Thymus (tissue), 11 donors: ENCODE measurements around the gene FAM110A. TPM values are rescaled to one million over a fixed set of nuclear protein-coding genes. Genes with fewer than 3 reads are reported as not detected.
A peak's percentile ranks its signal among the peaks of the same experiment; 100 is the strongest.
"Not testable (repeated sequence)": the region's sequence is repeated elsewhere in the genome, so short reads cannot be mapped to it uniquely, and the experiment has no call there.

ENCODE experiments used
- DNase-seq, 9 donors: peaks; one replicate each; pipeline ENCODE4 v3.0.0-alpha.2; 2013; ENCODE audit warnings: low spot score in 9 of 9, low read depth in 6 of 9, missing footprints in 1 of 9
- H3K27ac ChIP-seq, 2 donors: one replicate each; pipeline ENCODE4 v1.5.1; 2013; ENCODE audit warnings: control low read depth in 1 of 2, low read depth in 1 of 2, low read length in 1 of 2, mild to moderate bottlenecking in 1 of 2, moderate library complexity in 1 of 2
- H3K27me3 ChIP-seq, 2 donors: one replicate each; pipeline ENCODE4 v1.5.1; 2013; ENCODE audit warnings: low read length in 1 of 2; ENCODE audit not compliant: control insufficient read depth in 2 of 2, insufficient read depth in 1 of 2
- H3K36me3 ChIP-seq, 2 donors: one replicate each; pipeline ENCODE4 v1.5.1; 2013; ENCODE audit warnings: low read length in 1 of 2, mild to moderate bottlenecking in 1 of 2, moderate library complexity in 1 of 2; ENCODE audit not compliant: control insufficient read depth in 2 of 2, insufficient read depth in 2 of 2
- H3K4me1 ChIP-seq, 2 donors: one replicate each; pipeline ENCODE4 v1.5.1; 2013; ENCODE audit warnings: low read length in 2 of 2; ENCODE audit not compliant: control insufficient read depth in 2 of 2, insufficient read depth in 2 of 2
- H3K4me3 ChIP-seq, 2 donors: one replicate each; pipeline ENCODE4 v1.5.1; 2013; ENCODE audit warnings: low read length in 2 of 2, control low read depth in 1 of 2, mild to moderate bottlenecking in 1 of 2
- H3K9me3 ChIP-seq, 2 donors: one replicate each; pipeline ENCODE4 v1.5.1; 2013; ENCODE audit warnings: low read length in 1 of 2, mild to moderate bottlenecking in 1 of 2; ENCODE audit not compliant: control insufficient read depth in 2 of 2, insufficient read depth in 1 of 2
- WGBS: extraction: QIAGEN DNeasy Blood & Tissue Kit; methylation state at CpG from one replicate; pipeline ENCODE4 v1.1.7; 2013; 5-methylcytosine and 5-hydroxymethylcytosine counted together
- polyA plus RNA-seq: library from polyadenylated mRNA; stranded (reverse); fragments of 200-250 nt; gene quantifications from one replicate; pipeline ENCODE4 v1.2.3, GENCODE V29; 2013
- total RNA-seq: library from RNA; stranded (reverse); fragments of 120-200 nt; gene quantifications from one replicate; pipeline ENCODE4 v1.2.4, GENCODE V29; 2013
- donor health status: healthy.

The FAM110A gene
- total and polyA plus RNA-seq, 2 donors = 7.2 to 15.2 TPM

GRCh38 chr20:844473-845225 is 11.1 kb downstream of the FAM110A start:
- Histone ChIP-seq H3K4me3 (peak overlapping the region; percentile 72 to 74), H3K9me3 (no peaks in the 10 kb centered on the region), H3K4me1 (peaks cover 40 to 56% of the 10 kb centered on the region in 2 donors), H3K27ac (peak overlapping the region; percentile 19 to 52), H3K36me3 (peaks cover 2 to 3% of the 10 kb centered on the region in 2 donors), H3K27me3 (peaks cover 26 to 42% of the 10 kb centered on the region in 2 donors)
- 10% methylated on average over 47 of the region's 47 CpGs for WGBS
- peak; percentile 82 to 96 (median 91) for DNase-seq

- peaks cover 0 to 3% of the 10 kb centered on the region in 2 donors for H3K36me3 ChIP-seq
- H3K27ac ChIP-seq = peak overlapping the region in 1 of 2 donors; percentile 86
- peak in 1 of 9 donors; percentile 44 for DNase-seq
- H3K27me3 ChIP-seq = peaks cover 23 to 36% of the 10 kb centered on the region in 2 donors
- 33% methylated on average over 50 of the region's 50 CpGs for WGBS
- no peaks in the 10 kb centered on the region for H3K9me3 ChIP-seq
- peaks cover 40 to 56% of the 10 kb centered on the region in 2 donors for H3K4me1 ChIP-seq
- H3K4me3 ChIP-seq = peak overlapping the region; percentile 72 to 74
These were observed 11.8 kb downstream of the FAM110A start for GRCh38 chr20:845226-845868.

- peak overlapping the region; percentile 72 to 74 for H3K4me3 ChIP-seq
- H3K36me3 ChIP-seq = peaks cover 0 to 3% of the 10 kb centered on the region in 2 donors
- DNase-seq = peak in 1 of 9 donors; percentile 46
- H3K27me3 ChIP-seq = peaks cover 17 to 27% of the 10 kb centered on the region in 2 donors
- peak overlapping the region; percentile 32 to 86 for H3K27ac ChIP-seq
- H3K4me1 ChIP-seq = peaks cover 40 to 55% of the 10 kb centered on the region in 2 donors
- H3K9me3 ChIP-seq = no peaks in the 10 kb centered on the region
- 47% methylated on average over 11 of the region's 11 CpGs for WGBS
These were observed 12.7 kb downstream of the FAM110A start for GRCh38 chr20:845941-846893.

- Histone ChIP-seq H3K4me1 (peaks cover 34 to 48% of the 10 kb centered on the region in 2 donors), H3K27me3 (peaks cover 10 to 21% of the 10 kb centered on the region in 2 donors), H3K27ac (peak overlapping the region; percentile 85 to 86), H3K9me3 (no peaks in the 10 kb centered on the region), H3K4me3 (peak overlapping the region; percentile 72 to 74), H3K36me3 (peaks cover 0 to 3% of the 10 kb centered on the region in 2 donors)
- 8% methylated on average over 7 of the region's 7 CpGs for WGBS
- DNase-seq = peak in 7 of 9 donors; percentile 46 to 86 (median 62)
These were observed 13.4 kb downstream of the FAM110A start for GRCh38 chr20:846894-847278.

- Histone ChIP-seq H3K9me3 (no peaks in the 10 kb centered on the region), H3K36me3 (peaks cover 0 to 3% of the 10 kb centered on the region in 2 donors), H3K4me1 (peaks cover 27 to 43% of the 10 kb centered on the region in 2 donors), H3K27ac (no peak overlapping the region), H3K27me3 (peaks cover 0 to 8% of the 10 kb centered on the region in 2 donors), H3K4me3 (no peak overlapping the region)
- WGBS = 98% methylated on average over 5 of the region's 5 CpGs
- DNase-seq = no peak
These were observed 14.7 kb downstream of the FAM110A start for GRCh38 chr20:848193-848592.

- H3K27me3 ChIP-seq, H3K4me3 ChIP-seq, DNase-seq, H3K27ac ChIP-seq, H3K36me3 ChIP-seq, H3K9me3 ChIP-seq: not testable (repeated sequence)
- WGBS = 98% methylated on average over 8 of the region's 8 CpGs
- peaks cover 27 to 41% of the 10 kb centered on the region in 2 donors for H3K4me1 ChIP-seq
These were observed 15.2 kb downstream of the FAM110A start for GRCh38 chr20:848731-849130.

- DNase-seq = no peak
- H3K36me3 ChIP-seq = no peaks in the 10 kb centered on the region
- 96% methylated on average over 4 of the region's 4 CpGs for WGBS
- H3K27me3 ChIP-seq = no peaks in the 10 kb centered on the region
- H3K9me3 ChIP-seq = no peaks in the 10 kb centered on the region
- H3K4me3 ChIP-seq = no peak overlapping the region
- H3K27ac ChIP-seq = no peak overlapping the region
- H3K4me1 ChIP-seq = peaks cover 4 to 17% of the 10 kb centered on the region in 2 donors
These were observed 20.0 kb downstream of the FAM110A start for GRCh38 chr20:853406-853996.

- peaks cover 4 to 17% of the 10 kb centered on the region in 2 donors for H3K4me1 ChIP-seq
- 77% methylated on average over 6 of the region's 6 CpGs for WGBS
- no peak overlapping the region for H3K27ac ChIP-seq
These were observed 21.1 kb downstream of the FAM110A start for GRCh38 chr20:854601-855000.

More at GRCh38 chr20:854601-855000, 21.1 kb downstream of the FAM110A start:
- Histone ChIP-seq H3K36me3 (no peaks in the 10 kb centered on the region), H3K27me3 (no peaks in the 10 kb centered on the region), H3K9me3 (no peaks in the 10 kb centered on the region), H3K4me3 (no peak overlapping the region)
- no peak for DNase-seq
